Measurements from ENCODE around the gene IGSF23. TPM values are rescaled to one million over a fixed set of nuclear protein-coding genes. Genes with fewer than 3 reads are reported as not detected.

Gene IGSF23
- polyA plus RNA-seq, 3 donors = 0.97 to 1.5 (median 1.3) TPM

GRCh38 chr19:44684892-44685863 lies 71.8 kb downstream of the IGSF23 start:
- no peak for DNase-seq (ENCODE audit: low read depth in 3 of 3, low spot score in 2 of 3)

DNA sequence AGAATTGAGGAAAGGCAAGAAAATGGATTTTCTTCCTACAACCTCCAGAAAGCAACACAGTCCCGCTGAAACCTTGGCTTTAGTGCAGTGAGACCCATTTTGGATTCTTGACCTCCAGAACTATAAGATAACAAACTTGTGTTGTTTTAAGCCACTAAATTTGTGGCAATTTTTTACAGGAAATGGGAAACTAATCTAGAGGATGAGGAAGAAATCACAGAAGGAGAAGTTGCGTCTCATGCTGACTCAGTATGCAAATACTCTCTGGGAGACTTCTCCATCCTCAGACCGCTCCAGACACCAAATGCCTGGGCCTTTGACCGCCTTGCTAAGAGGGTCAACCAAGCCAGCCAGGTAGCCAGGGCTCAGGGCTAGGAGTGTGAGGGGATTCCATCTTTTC lies 72.5 kb downstream of the IGSF23 start:
- no peak for DNase-seq (ENCODE audit: low read depth in 3 of 3, low spot score in 2 of 3)

Other genes with a start within 250 kb of the IGSF23 start
- 10 to 100 TPM; 10.7 to 13.6 (median 13.0) TPM for gene ZNF285, start 212.0 kb upstream of the IGSF23 start, polyA plus RNA-seq (ENCODE audit: insufficient read length in 3 of 3)
- gene ZNF229, start 165.1 kb upstream of the IGSF23 start, polyA plus RNA-seq (ENCODE audit: insufficient read length in 3 of 3) = 10 to 100 TPM; 13.6 to 16.3 (median 15.7) TPM
- gene ZNF180, start 113.0 kb upstream of the IGSF23 start, polyA plus RNA-seq (ENCODE audit: insufficient read length in 3 of 3) = 10 to 100 TPM; 15.2 to 16.9 (median 16.3) TPM
- not detected for gene CEACAM20, start 83.9 kb upstream of the IGSF23 start, polyA plus RNA-seq (ENCODE audit: insufficient read length in 3 of 3)
- gene PVR, start 30.3 kb downstream of the IGSF23 start, polyA plus RNA-seq (ENCODE audit: insufficient read length in 3 of 3) = 10 to 100 TPM; 26.1 to 31.6 (median 31.1) TPM
- gene CEACAM19, start 57.9 kb downstream of the IGSF23 start, polyA plus RNA-seq (ENCODE audit: insufficient read length in 3 of 3) = 10 to 100 TPM in 2 of 3 donors, 1 to 10 TPM in 1; 9.3 to 10.9 (median 10.5) TPM
- gene CEACAM16, start 85.6 kb downstream of the IGSF23 start, polyA plus RNA-seq (ENCODE audit: insufficient read length in 3 of 3) = not detected
- gene BCL3, start 135.1 kb downstream of the IGSF23 start, polyA plus RNA-seq (ENCODE audit: insufficient read length in 3 of 3) = 1 to 10 TPM; 4.8 to 5.8 (median 4.9) TPM
- 1 to 10 TPM; 3.8 to 4.1 (median 3.9) TPM for gene CBLC, start 164.3 kb downstream of the IGSF23 start, polyA plus RNA-seq (ENCODE audit: insufficient read length in 3 of 3)
- 100 to 1,000 TPM; 403 to 489 (median 434) TPM for gene BCAM, start 195.5 kb downstream of the IGSF23 start, polyA plus RNA-seq (ENCODE audit: insufficient read length in 3 of 3)
- gene NECTIN2, start 232.7 kb downstream of the IGSF23 start, polyA plus RNA-seq (ENCODE audit: insufficient read length in 3 of 3) = 100 to 1,000 TPM; 150 to 169 (median 157) TPM

Measured in right renal cortex interstitium (tissue), 3 donors.